Stomach (tissue), 9 donors: ENCODE data around the gene GPLD1. TPM values are rescaled to one million over a fixed set of nuclear protein-coding genes. Genes with fewer than 3 reads are reported as not detected.

ENCODE experiments used
- DNase-seq, 2 donors: peaks; one replicate each; pipeline versions ENCODE4 v3.0.0 to v3.0.0-alpha.2; 2013 to 2019
- H3K27ac ChIP-seq, 5 donors: fragments of 200-600 bp in 4 of 5; sonication (generic) in 4 of 5; one replicate each; pipeline ENCODE4 v1.5.1; 2013 to 2019; ENCODE audit warnings: mild to moderate bottlenecking in 1 of 5, moderate library complexity in 1 of 5
- H3K27me3 ChIP-seq, 3 donors: fragments of 200-600 bp; sonication (generic); one replicate each; pipeline ENCODE4 v1.5.1; 2017 to 2019; ENCODE audit warnings: mixed run types in 1 of 3
- H3K36me3 ChIP-seq, 4 donors: fragments of 200-600 bp; sonication (generic); 1 replicate in 3 of 4; 2 replicates in 1 of 4; pipeline ENCODE4 v1.5.1; 2016 to 2019
- H3K4me1 ChIP-seq, 4 donors: fragments of 200-600 bp; sonication (generic); one replicate each; pipeline ENCODE4 v1.5.1; 2016 to 2019
- H3K4me3 ChIP-seq, 4 donors: fragments of 200-600 bp; sonication (generic) in 3 of 4; one replicate each; pipeline ENCODE4 v1.5.1; 2016 to 2019; ENCODE audit warnings: mild to moderate bottlenecking in 1 of 4
- H3K9me3 ChIP-seq, 4 donors: fragments of 200-600 bp; sonication (generic); one replicate each; pipeline ENCODE4 v1.5.1; 2016 to 2019
- EP300 ChIP-seq: sonication (generic); formaldehyde crosslinking; IDR thresholded peaks from one replicate; pipeline ENCODE4 v1.6.1; 2017; ENCODE audit warnings: antibody characterized with exemption
- POLR2A ChIP-seq, 4 donors: fragments of 450-650 bp; IDR thresholded peaks; one replicate each; pipeline ENCODE4 v1.6.1; 2016; ENCODE audit warnings: antibody characterized with exemption in 4 of 4, control low read depth in 2 of 4, mild to moderate bottlenecking in 1 of 4, moderate library complexity in 1 of 4
- POLR2AphosphoS5 ChIP-seq, 3 donors: sonication (generic); formaldehyde crosslinking; IDR thresholded peaks; one replicate each; pipeline ENCODE4 v1.6.1; 2016; ENCODE audit warnings: antibody characterized with exemption in 3 of 3
- WGBS, 5 donors: extraction: QIAGEN DNeasy Blood & Tissue Kit in 3 of 5; methylation state at CpG; one replicate each; pipeline versions ENCODE4 v1.1.5 to v1.1.7; 2013 to 2018; 5-methylcytosine and 5-hydroxymethylcytosine counted together
- intact Hi-C: fragments of 100-400 bp; cut with DNase I; formaldehyde crosslinking; loops from one replicate; pipeline ENCODE4 v1.15.1; 2023; ENCODE audit warnings: low total_unique reads
- polyA plus RNA-seq, 3 donors: library from polyadenylated mRNA; stranded (reverse); fragments of 200-250 nt; gene quantifications; one replicate each; pipeline ENCODE4 v1.2.3, GENCODE V29; 2013
- total RNA-seq, 5 donors: library from RNA; depleted of rRNA; stranded (reverse); fragments of >200 nt; gene quantifications; one replicate each; pipeline versions ENCODE4 v1.1.0 to v1.2.3, GENCODE V29; 2014 to 2016
- TF ChIP-seq, protein P1 (sequence below), 7 experiments: fragments of 450-650 bp in 4 of 7; fragments of 200-600 bp in 3 of 7; sonication (generic) in 3 of 7; IDR thresholded peaks; one replicate each; pipeline ENCODE4 v1.5.1; 2016 to 2019; ENCODE audit warnings: antibody characterized with exemption in 7 of 7, control low read depth in 2 of 7, mild to moderate bottlenecking in 1 of 7
- donor health status: healthy with polysubstance abuse.
- donor health status: Bipolar disorder and iron deficiency.
- donor health status: healthy.

The GPLD1 gene
- total and polyA plus RNA-seq, 8 donors = 0.18 to 2.8 (median 0.44) TPM; not detected in 2

DNA sequence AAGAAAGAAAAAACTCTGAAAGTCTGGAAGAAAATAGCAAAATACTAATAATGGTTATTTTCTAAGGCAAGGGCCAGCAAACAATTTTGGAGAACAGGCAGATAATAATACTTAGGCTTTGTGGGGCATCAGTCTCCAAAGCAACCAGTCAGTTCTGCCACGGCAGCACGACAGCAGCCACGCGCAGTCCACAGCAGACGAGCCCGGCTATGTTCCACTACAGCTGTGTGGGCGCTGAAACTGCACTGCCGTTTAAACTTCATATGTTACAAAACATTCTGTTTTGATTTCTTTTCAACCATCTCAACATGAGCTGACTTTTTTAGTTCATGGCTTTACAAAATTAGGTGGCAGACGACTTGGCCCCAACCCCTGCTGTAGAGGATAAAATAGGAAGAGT lies 56.8 kb downstream of the GPLD1 start:
- intact Hi-C loops = no loop called here
- no peak for TF ChIP-seq EP300
- TF ChIP-seq, protein P1, sequence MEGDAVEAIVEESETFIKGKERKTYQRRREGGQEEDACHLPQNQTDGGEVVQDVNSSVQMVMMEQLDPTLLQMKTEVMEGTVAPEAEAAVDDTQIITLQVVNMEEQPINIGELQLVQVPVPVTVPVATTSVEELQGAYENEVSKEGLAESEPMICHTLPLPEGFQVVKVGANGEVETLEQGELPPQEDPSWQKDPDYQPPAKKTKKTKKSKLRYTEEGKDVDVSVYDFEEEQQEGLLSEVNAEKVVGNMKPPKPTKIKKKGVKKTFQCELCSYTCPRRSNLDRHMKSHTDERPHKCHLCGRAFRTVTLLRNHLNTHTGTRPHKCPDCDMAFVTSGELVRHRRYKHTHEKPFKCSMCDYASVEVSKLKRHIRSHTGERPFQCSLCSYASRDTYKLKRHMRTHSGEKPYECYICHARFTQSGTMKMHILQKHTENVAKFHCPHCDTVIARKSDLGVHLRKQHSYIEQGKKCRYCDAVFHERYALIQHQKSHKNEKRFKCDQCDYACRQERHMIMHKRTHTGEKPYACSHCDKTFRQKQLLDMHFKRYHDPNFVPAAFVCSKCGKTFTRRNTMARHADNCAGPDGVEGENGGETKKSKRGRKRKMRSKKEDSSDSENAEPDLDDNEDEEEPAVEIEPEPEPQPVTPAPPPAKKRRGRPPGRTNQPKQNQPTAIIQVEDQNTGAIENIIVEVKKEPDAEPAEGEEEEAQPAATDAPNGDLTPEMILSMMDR (IDR thresholded peaks at IDR 0.05) = no peak
- no peak for TF ChIP-seq POLR2A (IDR thresholded peaks at IDR 0.05)
- TF ChIP-seq POLR2AphosphoS5 (IDR thresholded peaks at IDR 0.05) = no peak

DNA sequence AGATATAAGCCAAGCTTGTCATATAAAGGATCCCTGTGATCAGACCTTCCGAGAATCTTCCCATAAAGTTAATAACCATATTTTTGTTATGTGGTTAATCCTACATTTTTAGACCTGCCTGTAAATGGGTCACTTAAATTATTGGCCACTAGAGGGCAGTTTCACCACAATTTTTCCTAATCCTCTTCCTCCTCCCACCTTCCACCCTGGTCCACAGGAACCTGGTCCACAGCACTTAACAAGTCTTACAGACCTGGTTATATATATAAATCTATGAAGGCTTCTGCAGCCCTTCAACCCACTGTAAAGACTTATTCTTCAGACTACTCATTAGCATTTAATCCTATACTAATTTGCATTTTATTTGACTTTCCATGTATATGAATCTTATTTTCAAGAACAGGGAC lies 58.3 kb downstream of the GPLD1 start:
- Histone ChIP-seq H3K9me3 (no peaks in the 10 kb centered on the region), H3K36me3 (peaks cover 0 to 29% (median 20%) of the 10 kb centered on the region in 4 donors), H3K4me3 (no peak overlapping the region), H3K27me3 (no peaks in the 10 kb centered on the region), H3K4me1 (no peaks in the 10 kb centered on the region), H3K27ac (no peak overlapping the region)
- peak in 1 of 2 donors; percentile 60 for DNase-seq
- 70 to 88% (median 80%) methylated on average over 1 of the region's 1 CpG for WGBS, 5 donors
- intact Hi-C loops = no loop called here
- TF ChIP-seq, protein P1 (IDR thresholded peaks at IDR 0.05) = peak in 5 of 7 experiments; percentile 21 to 68 (median 55)
- TF ChIP-seq POLR2A (IDR thresholded peaks at IDR 0.05) = no peak

More for the DNA sequence above, 56.8 kb downstream of the GPLD1 start:
- no peaks in the 10 kb centered on the region for H3K27me3 ChIP-seq
- no peak overlapping the region for H3K27ac ChIP-seq
- no peak for DNase-seq
- H3K4me1 ChIP-seq = no peaks in the 10 kb centered on the region
- H3K9me3 ChIP-seq = no peaks in the 10 kb centered on the region
- H3K36me3 ChIP-seq = peaks cover 0 to 29% (median 16%) of the 10 kb centered on the region in 4 donors
- 85 to 97% (median 93%) methylated on average over 9 of the region's 9 CpGs for WGBS, 5 donors
- no peak overlapping the region for H3K4me3 ChIP-seq

DNA sequence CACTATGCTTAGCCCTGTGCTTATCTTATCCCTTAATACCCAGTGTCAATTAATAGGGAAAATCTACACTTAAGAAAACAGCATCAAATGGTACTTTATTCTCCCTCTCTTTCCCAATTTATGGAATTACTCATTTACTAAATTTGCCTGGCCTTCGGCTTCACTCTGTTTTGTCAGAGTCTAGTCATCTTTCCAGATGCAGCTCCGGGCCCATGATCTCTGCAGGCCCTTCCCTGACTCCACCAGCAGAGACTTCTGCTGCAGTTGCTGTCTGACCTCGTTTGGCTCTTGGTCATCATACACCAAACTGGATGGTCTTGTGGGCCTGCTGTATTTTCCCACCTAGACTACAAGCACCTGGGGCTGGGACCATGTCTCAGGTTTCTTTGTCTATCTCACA lies 59.3 kb downstream of the GPLD1 start:
- H3K36me3 ChIP-seq = peaks cover 3 to 39% (median 29%) of the 10 kb centered on the region in 4 donors
- no peaks in the 10 kb centered on the region for H3K4me1 ChIP-seq
- no peak for DNase-seq
- intact Hi-C loops = no loop called here
- H3K9me3 ChIP-seq = no peaks in the 10 kb centered on the region
- TF ChIP-seq EP300 = no peak
- no peak for TF ChIP-seq POLR2A (IDR thresholded peaks at IDR 0.05)
- TF ChIP-seq, protein P1 (IDR thresholded peaks at IDR 0.05) = no peak
- TF ChIP-seq POLR2AphosphoS5 (IDR thresholded peaks at IDR 0.05) = no peak
- H3K4me3 ChIP-seq = no peak overlapping the region
- no peak overlapping the region for H3K27ac ChIP-seq
- H3K27me3 ChIP-seq = no peaks in the 10 kb centered on the region
- 74 to 88% (median 80%) methylated on average over 3 of the region's 3 CpGs for WGBS, 5 donors

DNA sequence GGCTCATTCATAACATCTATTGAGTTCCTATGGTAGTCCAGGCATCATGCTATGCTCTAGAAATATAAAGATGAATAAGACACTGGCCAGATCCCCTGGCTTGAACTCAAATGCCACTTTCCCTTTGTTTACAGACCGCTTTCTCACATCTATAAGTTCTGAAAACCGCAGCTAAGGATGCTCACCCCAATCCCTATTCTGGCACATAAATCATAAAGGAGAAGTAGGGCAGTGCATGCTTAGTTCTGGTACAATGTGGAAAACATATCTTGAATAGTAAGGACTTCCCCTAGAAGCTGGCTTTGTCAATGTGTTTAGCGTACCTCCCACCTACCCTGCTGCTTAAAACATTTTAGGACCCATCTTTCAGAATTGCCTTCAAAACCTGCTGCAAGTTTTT lies 60.2 kb downstream of the GPLD1 start:
- H3K4me3 ChIP-seq = no peak overlapping the region
- H3K27me3 ChIP-seq = no peaks in the 10 kb centered on the region
- 72 to 85% (median 82%) methylated on average over 3 of the region's 3 CpGs for WGBS, 5 donors
- peaks cover 9 to 48% (median 38%) of the 10 kb centered on the region in 4 donors for H3K36me3 ChIP-seq
- no peaks in the 10 kb centered on the region for H3K4me1 ChIP-seq
- H3K9me3 ChIP-seq = no peaks in the 10 kb centered on the region
- no peak for DNase-seq
- intact Hi-C loops = no loop called here
- TF ChIP-seq EP300 (no peak), POLR2AphosphoS5 (IDR thresholded peaks at IDR 0.05) (no peak), POLR2A (IDR thresholded peaks at IDR 0.05) (no peak)
- TF ChIP-seq, protein P1 (IDR thresholded peaks at IDR 0.05) = no peak
- H3K27ac ChIP-seq = no peak overlapping the region
